GM12878 (cell line): ENCODE data around the gene ASMTL. TPM values are rescaled to one million over a fixed set of nuclear protein-coding genes. Genes with fewer than 3 reads are reported as not detected.

Experiments
- ASH2L ChIP-seq: fragments of 300-600, 200-600 bp; sonication (generic); IDR thresholded peaks from 2 replicates; pipeline ENCODE4 v1.6.1; 2017; ENCODE audit warnings: low read depth, mild to moderate bottlenecking, borderline replicate concordance
- ATF7 ChIP-seq: fragments of 450-650 bp; IDR thresholded peaks from 2 replicates; pipeline ENCODE4 v1.6.1; 2016; ENCODE audit warnings: low read depth, mild to moderate bottlenecking
- BACH1 ChIP-seq: fragments of 450-650 bp; IDR thresholded peaks from 2 replicates; pipeline ENCODE4 v1.6.1; 2017; ENCODE audit warnings: mild to moderate bottlenecking, borderline replicate concordance
- DPF2 ChIP-seq: fragments of 450-650 bp; IDR thresholded peaks from 2 replicates; pipeline ENCODE4 v1.6.1; 2017; ENCODE audit warnings: mild to moderate bottlenecking
- EGR1 ChIP-seq, 2 experiments: IDR thresholded peaks; 1 replicate in 1 of 2; 2 replicates in 1 of 2; pipeline ENCODE4 v1.6.1; 2011 to 2012; ENCODE audit warnings: low read depth in 2 of 2, low read length in 2 of 2, borderline replicate concordance in 1 of 2, mild to moderate bottlenecking in 1 of 2, moderate library complexity in 1 of 2
- EZH2 ChIP-seq: IDR thresholded peaks from 2 replicates; pipeline ENCODE4 v1.6.1; 2012; ENCODE audit warnings: low read depth, mild to moderate bottlenecking, control low read depth, inconsistent platforms, low read length, borderline replicate concordance; ENCODE audit not compliant: control insufficient read depth
- HCFC1 ChIP-seq: fragments of 150-350 bp; IDR thresholded peaks from 2 replicates; pipeline ENCODE4 v1.6.1; 2014; ENCODE audit warnings: low read length
- HDAC2 ChIP-seq: fragments of 200-600 bp; sonication (generic); IDR thresholded peaks from 2 replicates; pipeline ENCODE4 v1.6.1; 2017
- HDAC6 ChIP-seq: fragments of 200-600 bp; sonication (generic); IDR thresholded peaks from one replicate; pipeline ENCODE4 v1.8.0; 2017; ENCODE audit warnings: antibody characterized with exemption; ENCODE audit not compliant: unreplicated experiment
- KAT2A ChIP-seq: conservative IDR thresholded peaks from 2 replicates; pipeline ENCODE4 v1.6.1; 2011; ENCODE audit warnings: low read depth, low read length; ENCODE audit not compliant: control insufficient read depth
- MEF2A ChIP-seq: IDR thresholded peaks from 2 replicates; pipeline ENCODE4 v1.6.1; 2011; ENCODE audit warnings: low read depth, mild to moderate bottlenecking, low read length, moderate library complexity; ENCODE audit not compliant: insufficient read depth
- MEF2B ChIP-seq: fragments of 450-650 bp; IDR thresholded peaks from 2 replicates; pipeline ENCODE4 v1.6.1; 2018; ENCODE audit warnings: mild to moderate bottlenecking, moderate library complexity; ENCODE audit not compliant: partially characterized antibody, poor library complexity, severe bottlenecking
- NFIC ChIP-seq: IDR thresholded peaks from 2 replicates; pipeline ENCODE4 v1.6.1; 2012; ENCODE audit warnings: low read depth, mild to moderate bottlenecking, inconsistent platforms, low read length, moderate library complexity
- NFYB ChIP-seq: IDR thresholded peaks from 2 replicates; pipeline ENCODE4 v1.6.1; 2011; ENCODE audit warnings: low read depth, mild to moderate bottlenecking, low read length, improper control_type of control experiment, moderate library complexity; ENCODE audit not compliant: insufficient read depth
- PAX8 ChIP-seq: fragments of 450-650 bp; IDR thresholded peaks from 2 replicates; pipeline ENCODE4 v1.6.1; 2017; ENCODE audit warnings: mild to moderate bottlenecking, moderate library complexity
- POLR2AphosphoS5 ChIP-seq: IDR thresholded peaks from 2 replicates; pipeline ENCODE4 v1.6.1; 2011; ENCODE audit warnings: mild to moderate bottlenecking, low read length, inconsistent platforms
- RAD51 ChIP-seq: fragments of 450-650 bp; IDR thresholded peaks from 2 replicates; pipeline ENCODE4 v1.6.1; 2016; ENCODE audit warnings: moderate library complexity, mild to moderate bottlenecking, inconsistent platforms
- ZNF207 ChIP-seq: fragments of 450-650 bp; IDR thresholded peaks from 2 replicates; pipeline ENCODE4 v1.6.1; 2014; ENCODE audit warnings: antibody characterized with exemption, mild to moderate bottlenecking, borderline replicate concordance
- polyA plus RNA-seq, 11 experiments: library from polyadenylated mRNA; depleted of rRNA in 4 of 11; unstranded in 6 of 11; stranded (reverse) in 5 of 11; fragments of >200 nt; fragmentation: Nextera tagmentation in 4 of 11; fragmentation: Illumina TruSeq in 1 of 11; extraction: Ambion mirVana in 4 of 11; extraction: Trizol in 1 of 11; gene quantifications; 1 replicate in 1 of 11; 2 replicates in 10 of 11; pipeline versions ENCODE4 v1.2.1 to v1.2.3, GENCODE V29; 2011 to 2016; ENCODE audit warnings: inconsistent platforms in 2 of 11, missing spikeins in 2 of 11, low read depth in 1 of 11
- total RNA-seq, 4 experiments: library from RNA; depleted of rRNA in 3 of 4; stranded (reverse); fragments of >200 nt in 3 of 4; fragmentation: Illumina TruSeq in 1 of 4; extraction: Trizol in 1 of 4; gene quantifications; 2 replicates each; pipeline versions ENCODE4 v1.2.1 to v1.2.3, GENCODE V29; 2013 to 2021
- TF ChIP-seq, protein P1 (sequence below): fragments of 450-650 bp; IDR thresholded peaks from 2 replicates; pipeline ENCODE4 v1.6.1; 2017; ENCODE audit warnings: mild to moderate bottlenecking, moderate library complexity
- TF ChIP-seq, protein P2 (sequence below): fragments of 450-650 bp; formaldehyde crosslinking; IDR thresholded peaks from 2 replicates; pipeline ENCODE4 v1.4.0; 2022; ENCODE audit warnings: mild to moderate bottlenecking, moderate library complexity
- TF ChIP-seq, protein P3 (sequence below): IDR thresholded peaks from 2 replicates; pipeline ENCODE4 v1.6.1; 2011; ENCODE audit warnings: low read depth, mild to moderate bottlenecking, low read length, moderate library complexity, borderline replicate concordance; ENCODE audit errors: extremely low read depth

The ASMTL gene
- total and polyA plus RNA-seq, 10 of the 15 experiments (the other 5 are each of a cell fraction or from before 2014, with no cell fraction given), result 1.6 to 51.9 (median 32.1) TPM

GRCh38 chrX:1500701-1501624 is 48.3 kb upstream of the ASMTL start (continued):
- TF ChIP-seq NFYB (no peak), HCFC1 (no peak), BACH1 (no peak; the same call in 1 of the 2 replicates), EGR1 (IDR thresholded peaks at IDR 0.05; ENCODE audit: borderline replicate concordance in 1 of 2, low read depth in 2 of 2, low read length in 2 of 2) (0 out of 3 replicates have a peak, but pooled peaks of 1 of the 2 experiments have one; percentile 31), KAT2A (no peak), ATF7 (peak; percentile 66), ZNF207 (no peak), HDAC6 (no peak), MEF2B (peak; percentile 87), ASH2L (0 out of 2 replicates have a peak, but pooled peaks have one; percentile 60), DPF2 (0 out of 2 replicates have a peak, but pooled peaks have one; percentile 43), NFIC (peak; percentile 80), RAD51 (no peak), MEF2A (peak; percentile 90), PAX8 (no peak), EZH2 (no peak), HDAC2 (no peak), POLR2AphosphoS5 (peak; percentile 43; the same call in 1 of the 2 replicates)
- TF ChIP-seq, protein P1, sequence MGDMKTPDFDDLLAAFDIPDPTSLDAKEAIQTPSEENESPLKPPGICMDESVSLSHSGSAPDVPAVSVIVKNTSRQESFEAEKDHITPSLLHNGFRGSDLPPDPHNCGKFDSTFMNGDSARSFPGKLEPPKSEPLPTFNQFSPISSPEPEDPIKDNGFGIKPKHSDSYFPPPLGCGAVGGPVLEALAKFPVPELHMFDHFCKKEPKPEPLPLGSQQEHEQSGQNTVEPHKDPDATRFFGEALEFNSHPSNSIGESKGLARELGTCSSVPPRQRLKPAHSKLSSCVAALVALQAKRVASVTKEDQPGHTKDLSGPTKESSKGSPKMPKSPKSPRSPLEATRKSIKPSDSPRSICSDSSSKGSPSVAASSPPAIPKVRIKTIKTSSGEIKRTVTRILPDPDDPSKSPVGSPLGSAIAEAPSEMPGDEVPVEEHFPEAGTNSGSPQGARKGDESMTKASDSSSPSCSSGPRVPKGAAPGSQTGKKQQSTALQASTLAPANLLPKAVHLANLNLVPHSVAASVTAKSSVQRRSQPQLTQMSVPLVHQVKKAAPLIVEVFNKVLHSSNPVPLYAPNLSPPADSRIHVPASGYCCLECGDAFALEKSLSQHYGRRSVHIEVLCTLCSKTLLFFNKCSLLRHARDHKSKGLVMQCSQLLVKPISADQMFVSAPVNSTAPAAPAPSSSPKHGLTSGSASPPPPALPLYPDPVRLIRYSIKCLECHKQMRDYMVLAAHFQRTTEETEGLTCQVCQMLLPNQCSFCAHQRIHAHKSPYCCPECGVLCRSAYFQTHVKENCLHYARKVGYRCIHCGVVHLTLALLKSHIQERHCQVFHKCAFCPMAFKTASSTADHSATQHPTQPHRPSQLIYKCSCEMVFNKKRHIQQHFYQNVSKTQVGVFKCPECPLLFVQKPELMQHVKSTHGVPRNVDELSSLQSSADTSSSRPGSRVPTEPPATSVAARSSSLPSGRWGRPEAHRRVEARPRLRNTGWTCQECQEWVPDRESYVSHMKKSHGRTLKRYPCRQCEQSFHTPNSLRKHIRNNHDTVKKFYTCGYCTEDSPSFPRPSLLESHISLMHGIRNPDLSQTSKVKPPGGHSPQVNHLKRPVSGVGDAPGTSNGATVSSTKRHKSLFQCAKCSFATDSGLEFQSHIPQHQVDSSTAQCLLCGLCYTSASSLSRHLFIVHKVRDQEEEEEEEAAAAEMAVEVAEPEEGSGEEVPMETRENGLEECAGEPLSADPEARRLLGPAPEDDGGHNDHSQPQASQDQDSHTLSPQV, result no peak
- TF ChIP-seq, protein P2, sequence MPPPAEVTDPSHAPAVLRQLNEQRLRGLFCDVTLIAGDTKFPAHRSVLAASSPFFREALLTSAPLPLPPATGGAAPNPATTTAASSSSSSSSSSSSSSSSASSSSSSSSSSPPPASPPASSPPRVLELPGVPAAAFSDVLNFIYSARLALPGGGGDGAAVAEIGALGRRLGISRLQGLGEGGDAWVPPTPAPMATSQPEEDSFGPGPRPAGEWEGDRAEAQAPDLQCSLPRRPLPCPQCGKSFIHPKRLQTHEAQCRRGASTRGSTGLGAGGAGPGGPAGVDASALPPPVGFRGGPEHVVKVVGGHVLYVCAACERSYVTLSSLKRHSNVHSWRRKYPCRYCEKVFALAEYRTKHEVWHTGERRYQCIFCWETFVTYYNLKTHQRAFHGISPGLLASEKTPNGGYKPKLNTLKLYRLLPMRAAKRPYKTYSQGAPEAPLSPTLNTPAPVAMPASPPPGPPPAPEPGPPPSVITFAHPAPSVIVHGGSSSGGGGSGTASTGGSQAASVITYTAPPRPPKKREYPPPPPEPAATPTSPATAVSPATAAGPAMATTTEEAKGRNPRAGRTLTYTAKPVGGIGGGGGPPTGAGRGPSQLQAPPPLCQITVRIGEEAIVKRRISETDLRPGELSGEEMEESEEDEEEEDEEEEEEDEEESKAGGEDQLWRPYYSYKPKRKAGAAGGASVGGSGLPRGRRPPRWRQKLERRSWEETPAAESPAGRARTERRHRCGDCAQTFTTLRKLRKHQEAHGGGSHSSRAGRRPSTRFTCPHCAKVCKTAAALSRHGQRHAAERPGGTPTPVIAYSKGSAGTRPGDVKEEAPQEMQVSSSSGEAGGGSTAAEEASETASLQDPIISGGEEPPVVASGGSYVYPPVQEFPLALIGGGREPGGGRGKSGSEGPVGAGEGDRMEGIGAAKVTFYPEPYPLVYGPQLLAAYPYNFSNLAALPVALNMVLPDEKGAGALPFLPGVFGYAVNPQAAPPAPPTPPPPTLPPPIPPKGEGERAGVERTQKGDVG (CRISPR knock-in tag), result no peak
- TF ChIP-seq, protein P3, sequence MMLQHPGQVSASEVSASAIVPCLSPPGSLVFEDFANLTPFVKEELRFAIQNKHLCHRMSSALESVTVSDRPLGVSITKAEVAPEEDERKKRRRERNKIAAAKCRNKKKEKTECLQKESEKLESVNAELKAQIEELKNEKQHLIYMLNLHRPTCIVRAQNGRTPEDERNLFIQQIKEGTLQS, result no peak
